Breast epithelium (tissue), 3 donors: ENCODE results near the gene USP24.

Experiments used
- CTCF ChIP-seq, 3 donors: fragments of 450-650 bp; IDR thresholded peaks; one replicate each; pipeline ENCODE4 v1.5.1; 2016 to 2017; ENCODE audit warnings: antibody characterized with exemption in 3 of 3, mild to moderate bottlenecking in 3 of 3, moderate library complexity in 3 of 3
- POLR2A ChIP-seq: fragments of 450-650 bp; IDR thresholded peaks from one replicate; pipeline ENCODE4 v1.6.1; 2016; ENCODE audit warnings: antibody characterized with exemption, mild to moderate bottlenecking, moderate library complexity
- POLR2AphosphoS5 ChIP-seq, 3 donors: sonication (generic); formaldehyde crosslinking; IDR thresholded peaks; one replicate each; pipeline ENCODE4 v1.6.1; 2017; ENCODE audit warnings: antibody characterized with exemption in 3 of 3

GRCh38 chr1:55224729-55225128, 9.6 kb upstream of the USP24 start:
- TF ChIP-seq POLR2A (no peak), CTCF (IDR thresholded peaks at IDR 0.05) (no peak), POLR2AphosphoS5 (IDR thresholded peaks at IDR 0.05) (no peak)
